Activated B cell treated with CpG ODN at 0.5 μM for 24 hours (primary cell): ENCODE results near the gene MTMR3. TPM values are rescaled to one million over a fixed set of nuclear protein-coding genes. Genes with fewer than 3 reads are reported as not detected.

Experiments used
- ATAC-seq: fragments of 200-7000 bp; cut with Tn5 transposase; one replicate; pipeline ENCODE4 v1.10.0; 2021; ENCODE audit warnings: low read depth, mild to moderate bottlenecking, moderate library complexity
- CTCF ChIA-PET: fragments of 350-600 bp; sonication (Branson Sonifier 250); formaldehyde crosslinking; loops from one replicate; lab custom pipeline; 2021; ENCODE audit warnings: antibody characterized with exemption; lab: Charles Lee
- POLR2A ChIA-PET: fragments of 350-600 bp; sonication (Branson Sonifier 250); formaldehyde crosslinking; loops from one replicate; lab custom pipeline; 2021; ENCODE audit warnings: antibody characterized with exemption; lab: Charles Lee
- DNase-seq: peaks from one replicate; pipeline ENCODE4 v3.0.0; 2022
- H3K27ac Mint-ChIP-seq: one replicate; pipeline ENCODE4 v1.8.0; 2020; ENCODE audit warnings: mixed read lengths
- H3K27me3 Mint-ChIP-seq: one replicate; pipeline ENCODE4 v1.8.0; 2021; ENCODE audit warnings: mixed read lengths
- H3K36me3 Mint-ChIP-seq: one replicate; pipeline ENCODE4 v1.8.0; 2021; ENCODE audit warnings: low read depth, mixed read lengths
- H3K4me1 Mint-ChIP-seq: one replicate; pipeline ENCODE4 v1.8.0; 2021; ENCODE audit warnings: mixed read lengths
- H3K4me3 Mint-ChIP-seq: one replicate; pipeline ENCODE4 v1.8.0; 2020; ENCODE audit warnings: mild to moderate bottlenecking, mixed read lengths
- H3K9me3 Mint-ChIP-seq: one replicate; pipeline ENCODE4 v1.8.0; 2020; ENCODE audit warnings: mixed read lengths
- CTCF ChIP-seq: fragments of 200-600 bp; IDR thresholded peaks from one replicate; pipeline ENCODE4 v1.8.0; 2022; ENCODE audit warnings: antibody characterized with exemption, mild to moderate bottlenecking
- intact Hi-C: fragments of 100-400 bp; cut with micrococcal nuclease; formaldehyde crosslinking; loops from one replicate; pipeline ENCODE4 v1.15.1; 2024
- total RNA-seq: library from RNA; stranded (reverse); gene quantifications from 2 replicates; pipeline ENCODE4 v1.2.3, GENCODE V29; 2022

MTMR3 gene
- total RNA-seq, 1 donor from 2014 or later, result 36.6 TPM

DNA sequence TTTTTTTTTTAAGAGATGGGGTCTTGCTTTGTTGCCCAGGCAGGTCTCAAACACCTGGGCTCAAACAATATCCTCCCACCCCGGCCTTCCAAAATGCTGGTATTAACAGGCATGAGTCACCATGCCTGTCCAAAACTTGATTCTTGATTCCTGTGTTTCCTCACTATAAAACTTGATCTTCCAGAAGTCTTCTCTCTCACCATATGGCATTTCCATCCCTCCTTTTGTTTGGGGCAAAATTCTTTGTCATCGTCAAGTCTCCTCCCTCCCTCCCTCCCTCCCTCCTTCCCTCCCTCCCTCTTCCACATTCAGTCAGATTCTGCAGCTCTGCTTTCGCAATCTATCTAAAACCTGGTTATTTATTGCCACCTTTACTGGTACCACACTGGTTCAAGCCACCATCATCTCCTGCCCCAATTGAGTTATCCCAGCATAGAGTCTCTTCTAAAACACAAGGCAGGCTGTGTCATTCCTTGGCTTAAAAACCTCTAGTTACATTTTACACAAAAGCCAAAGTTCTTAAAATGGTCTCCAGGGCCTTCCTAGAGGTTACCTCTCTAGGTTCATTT is 132.3 kb downstream of the MTMR3 start:
- POLR2A ChIA-PET, result no interaction called here
- Mint-ChIP-seq H3K4me1 (no peaks in the 10 kb centered on the region), H3K27ac (no peak overlapping the region), H3K27me3 (no peaks in the 10 kb centered on the region), H3K9me3 (no peaks in the 10 kb centered on the region), H3K36me3 (peaks cover 91% of the 10 kb centered on the region), H3K4me3 (no peak overlapping the region)
- intact Hi-C loops, result no loop called here
- TF ChIP-seq CTCF, result no peak
- no peak for DNase-seq
- CTCF ChIA-PET, result interaction anchor here (2.8 kb wide), 1 partner anchor 10 kb away, joined by 16 read pairs; no protein-coding TSS in a partner anchor
- ATAC-seq, result no peak

DNA sequence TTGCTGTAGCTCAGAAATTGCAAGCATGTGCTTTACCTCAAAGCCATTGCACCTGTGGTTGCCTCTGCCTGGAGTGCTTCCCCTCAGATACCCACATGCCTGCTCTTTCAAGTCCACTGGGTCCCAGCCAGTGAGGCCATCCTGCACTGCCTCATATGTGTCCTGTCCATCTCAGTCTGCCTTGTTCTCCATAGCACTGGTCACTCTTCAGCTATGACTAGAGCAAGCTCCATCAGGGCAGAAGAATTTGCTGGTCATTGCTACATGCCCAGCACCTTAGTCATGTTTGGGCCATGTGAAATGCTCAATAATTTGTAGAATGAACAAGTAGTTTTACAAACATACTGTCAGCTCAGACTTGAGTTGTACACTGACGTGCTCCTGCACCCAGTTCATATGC is 132.9 kb downstream of the MTMR3 start:
- Mint-ChIP-seq H3K36me3 (peaks cover 93% of the 10 kb centered on the region), H3K27ac (peak overlapping the region; percentile 22), H3K27me3 (no peaks in the 10 kb centered on the region), H3K4me3 (no peak overlapping the region), H3K9me3 (no peaks in the 10 kb centered on the region), H3K4me1 (no peaks in the 10 kb centered on the region)
- POLR2A ChIA-PET, result no interaction called here
- intact Hi-C loops, result no loop called here
- CTCF ChIA-PET, result interaction anchor here (2.8 kb wide), 1 partner anchor 11 kb away, joined by 16 read pairs; no protein-coding TSS in a partner anchor
- no peak for TF ChIP-seq CTCF
- no peak for DNase-seq
- ATAC-seq, result no peak

DNA sequence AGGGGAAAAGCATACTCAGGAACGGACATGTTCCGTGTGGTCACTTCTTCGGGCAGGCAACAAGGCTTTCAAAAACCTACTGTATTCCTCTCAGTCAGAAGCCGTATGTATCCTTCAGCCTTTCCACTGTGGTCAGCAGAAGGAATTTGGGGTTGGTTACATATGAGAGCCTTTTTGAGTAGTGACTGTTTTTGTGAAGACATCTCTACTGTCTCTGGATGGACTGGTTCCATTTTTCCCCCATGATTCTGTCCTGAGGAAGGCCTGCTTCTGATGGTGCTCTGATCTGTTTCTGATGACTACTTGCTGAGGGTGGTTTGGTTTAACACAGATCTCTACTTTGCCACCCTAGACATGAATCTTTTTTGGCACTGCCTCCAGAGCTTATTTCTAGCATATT is 133.6 kb downstream of the MTMR3 start:
- no peaks in the 10 kb centered on the region for H3K27me3 Mint-ChIP-seq
- no peaks in the 10 kb centered on the region for H3K9me3 Mint-ChIP-seq
- intact Hi-C loops, result no loop called here
- ATAC-seq (no peak), DNase-seq (no peak)
- no peak overlapping the region for H3K27ac Mint-ChIP-seq
- H3K4me1 Mint-ChIP-seq, result no peaks in the 10 kb centered on the region
- TF ChIP-seq CTCF, result no peak
- CTCF ChIA-PET, result no interaction called here
- H3K4me3 Mint-ChIP-seq, result no peak overlapping the region
- POLR2A ChIA-PET, result no interaction called here
- peaks cover 94% of the 10 kb centered on the region for H3K36me3 Mint-ChIP-seq

DNA sequence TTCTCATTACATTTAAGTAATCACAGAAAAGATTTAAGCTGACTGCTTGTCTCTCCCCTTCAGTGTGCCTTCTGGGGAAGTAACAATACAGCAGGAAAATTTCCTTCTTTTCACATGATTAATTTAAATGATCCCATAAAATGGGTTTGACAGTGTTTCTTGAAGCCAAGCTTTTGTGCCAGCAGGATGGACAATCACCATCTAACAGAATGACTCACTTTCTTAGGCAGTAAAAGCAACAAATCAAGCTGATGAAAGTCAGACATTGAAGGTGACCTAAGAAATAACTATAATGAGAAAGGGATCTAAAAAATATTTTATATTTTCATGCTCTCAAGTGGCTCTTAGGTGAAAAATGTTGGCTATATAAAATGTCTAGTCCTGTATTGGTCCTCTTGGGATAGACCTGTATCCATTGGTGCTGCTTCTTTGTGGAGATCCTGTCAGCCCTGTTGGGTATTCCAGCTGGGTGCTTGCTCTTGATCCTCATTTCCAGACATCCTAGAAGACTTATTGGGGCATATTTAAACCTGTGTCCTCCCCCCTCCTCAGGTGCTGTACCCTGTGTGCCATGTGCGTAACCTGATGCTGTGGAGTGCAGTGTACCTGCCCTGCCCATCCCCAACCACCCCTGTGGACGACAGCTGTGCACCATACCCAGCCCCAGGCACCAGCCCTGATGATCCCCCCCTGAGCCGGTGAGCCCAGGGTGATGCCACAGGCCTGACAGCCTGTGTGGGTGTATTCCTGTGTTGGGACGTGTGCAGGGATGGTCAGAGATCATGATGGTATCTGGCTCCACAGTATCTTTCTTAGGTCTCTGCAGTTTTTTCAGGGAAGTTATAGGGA is 134.6 kb downstream of the MTMR3 start:
- POLR2A ChIA-PET, result no interaction called here
- H3K36me3 Mint-ChIP-seq, result peaks cover 94% of the 10 kb centered on the region
- intact Hi-C loops, result no loop called here
- CTCF ChIA-PET, result no interaction called here
- TF ChIP-seq CTCF, result no peak
- no peaks in the 10 kb centered on the region for H3K4me1 Mint-ChIP-seq
- no peak for ATAC-seq
- H3K27me3 Mint-ChIP-seq, result no peaks in the 10 kb centered on the region
- H3K27ac Mint-ChIP-seq, result no peak overlapping the region
- H3K4me3 Mint-ChIP-seq, result no peak overlapping the region
- H3K9me3 Mint-ChIP-seq, result no peaks in the 10 kb centered on the region
- DNase-seq, result no peak

DNA sequence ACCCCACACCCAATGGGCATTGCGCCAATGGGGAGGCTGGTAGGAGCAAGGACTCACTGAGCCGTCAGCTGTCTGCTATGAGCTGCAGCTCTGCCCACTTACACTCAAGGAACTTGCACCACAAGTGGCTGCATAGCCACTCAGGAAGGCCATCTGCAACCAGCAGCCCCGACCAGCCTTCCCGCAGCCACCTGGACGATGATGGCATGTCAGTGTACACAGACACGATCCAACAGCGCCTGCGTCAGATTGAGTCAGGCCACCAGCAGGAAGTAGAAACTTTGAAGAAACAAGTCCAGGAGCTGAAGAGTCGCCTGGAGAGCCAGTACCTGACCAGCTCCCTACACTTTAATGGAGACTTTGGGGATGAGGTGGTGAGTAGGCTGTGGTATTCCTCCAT is 137.5 kb downstream of the MTMR3 start:
- no peak for ATAC-seq
- H3K9me3 Mint-ChIP-seq, result no peaks in the 10 kb centered on the region
- ChIA-PET CTCF (no interaction called here), POLR2A (no interaction called here)
- H3K4me3 Mint-ChIP-seq, result no peak overlapping the region
- DNase-seq, result no peak
- no peak for TF ChIP-seq CTCF
- H3K27me3 Mint-ChIP-seq, result no peaks in the 10 kb centered on the region
- no peaks in the 10 kb centered on the region for H3K4me1 Mint-ChIP-seq
- H3K27ac Mint-ChIP-seq, result no peak overlapping the region
- intact Hi-C loops, result no loop called here
- H3K36me3 Mint-ChIP-seq, result peaks cover 100% of the 10 kb centered on the region
